ENCODE measurements around the gene HDAC11. TPM values are rescaled to one million over a fixed set of nuclear protein-coding genes. Genes with fewer than 3 reads are reported as not detected.
"Not testable (repeated sequence)": the region's sequence is repeated elsewhere in the genome, so short reads cannot be mapped to it uniquely, and the experiment has no call there.

HDAC11 gene
- total and polyA plus RNA-seq, 2 of the 4 experiments (the other 2 are of a cell fraction) = 9.1 to 11.4 TPM

- H4K20me1 ChIP-seq (ENCODE audit: insufficient read depth, low read length); CTCF ChIA-PET; DNase-seq; intact Hi-C loops (cut with micrococcal nuclease); H3K4ac ChIP-seq (ENCODE audit: low read depth, low read length); H2BK20ac ChIP-seq (ENCODE audit: low read depth, low read length); H3K4me1 ChIP-seq (ENCODE audit: control insufficient read depth, insufficient read depth, low read length); H3K18ac ChIP-seq (ENCODE audit: low read depth, low read length); H3K56ac ChIP-seq (ENCODE audit: extremely low read depth, insufficient read depth, low read length); H3K36me3 ChIP-seq (ENCODE audit: control insufficient read depth, insufficient read depth, low read length); H2BK120ac ChIP-seq (ENCODE audit: low read depth, low read length); H2AFZ ChIP-seq (replicated peaks; ENCODE audit: low read length, poor library complexity); BruUV-seq (replicated peaks); H3K9me3 ChIP-seq (ENCODE audit: control insufficient read depth, insufficient read depth, low read length); H3K9ac ChIP-seq (ENCODE audit: low read depth, low read length); H4K91ac ChIP-seq (ENCODE audit: insufficient read depth, low read depth, low read length); H2BK15ac ChIP-seq (ENCODE audit: low read depth, low read length); H4K8ac ChIP-seq (ENCODE audit: low read depth in 2 of 2, low read length in 2 of 2); H3K4me2 ChIP-seq (ENCODE audit: low read depth, low read length); H4K5ac ChIP-seq (ENCODE audit: low read depth, low read length); H2AK5ac ChIP-seq (ENCODE audit: low read depth, low read length); H3K9me1 ChIP-seq (ENCODE audit: insufficient read depth, low read length); H3K14ac ChIP-seq (replicated peaks; ENCODE audit: low read depth, low read length); H2BK5ac ChIP-seq (ENCODE audit: low read depth, low read length, poor library complexity, severe bottlenecking); POLR2A ChIA-PET (ENCODE audit: unreplicated experiment); H3K79me1 ChIP-seq (ENCODE audit: low read depth in 1 of 2, low read length in 2 of 2); H3K27ac ChIP-seq (ENCODE audit: insufficient read depth, low read length); ATAC-seq (ENCODE audit: low read depth); H3K23ac ChIP-seq (ENCODE audit: low read depth, low read length); H3K27me3 ChIP-seq (ENCODE audit: control insufficient read depth, insufficient read depth, low read length); H2AK9ac ChIP-seq (replicated peaks; ENCODE audit: low read depth, low read length, poor library complexity); H3K4me3 ChIP-seq (ENCODE audit: insufficient read depth, low read depth, low read length); in situ Hi-C loops (cut with MboI; ENCODE audit: low sequenced_read_pairs); dilution Hi-C loops (cut with HindIII; ENCODE audit: low sequenced_read_pairs, unreplicated experiment): not testable (repeated sequence)
- 83% methylated on average over 1 of the region's 4 CpGs; no CpG with 5 or more reads in 1 of the 2 experiments for WGBS, 2 experiments (ENCODE audit: extremely low coverage in 2 of 2, insufficient read length in 1 of 2)
These were observed 43.9 kb upstream of the HDAC11 start for GRCh38 chr3:13436213-13436612.

Data from IMR-90 (cell line).